Measurements from ENCODE around the gene CRMP1.

- TF ChIP-seq CTCF (IDR thresholded peaks at IDR 0.05; ENCODE audit: extremely low read depth in 1 of 2, insufficient read depth in 1 of 2, low read depth in 1 of 2, low read length in 2 of 2) (no peak), MAX (IDR thresholded peaks at IDR 0.05; ENCODE audit: insufficient read depth, insufficient read length) (no peak), EZH2 (IDR thresholded peaks at IDR 0.05; ENCODE audit: borderline replicate concordance, low read depth, low read length, severe bottlenecking) (no peak), POLR2A (IDR thresholded peaks at IDR 0.05; ENCODE audit: low read depth, low read length) (no peak)
Measured at GRCh38 chr4:5928844-5929420, 36.0 kb upstream of the CRMP1 start.
